HepG2 (cell line): ENCODE results near the gene CA7. TPM values are rescaled to one million over a fixed set of nuclear protein-coding genes. Genes with fewer than 3 reads are reported as not detected.
A peak's percentile ranks its signal among the peaks of the same experiment; 100 is the strongest.

Experiments used
- LCORL ChIP-seq, 2 experiments: fragments of 450-650 bp in 1 of 2; sonication (generic) in 1 of 2; formaldehyde crosslinking in 1 of 2; IDR thresholded peaks; 2 replicates each; pipeline versions ENCODE4 v1.5.0 to v1.6.1; 2017 to 2020; ENCODE audit warnings: antibody characterized with exemption in 1 of 2, missing genetic modification reagents in 1 of 2
- PPARG ChIP-seq: conservative IDR thresholded peaks from 2 replicates; pipeline ENCODE4 v1.6.1; 2016; ENCODE audit warnings: missing biosample characterization, missing genetic modification reagents
- polyA plus RNA-seq, 8 experiments: library from polyadenylated mRNA; depleted of rRNA in 3 of 8; stranded (reverse) in 7 of 8; unstranded in 1 of 8; fragments of >200 nt; fragmentation: Illumina TruSeq in 4 of 8; extraction: Trizol in 4 of 8; gene quantifications; 2 replicates each; pipeline versions ENCODE4 v1.2.1 to v1.2.3, GENCODE V29; 2011 to 2016; ENCODE audit warnings: low read depth in 4 of 8, missing spikeins in 1 of 8, mixed read lengths in 1 of 8; ENCODE audit not compliant: insufficient read depth in 1 of 8
- total RNA-seq, 5 experiments: library from RNA; depleted of rRNA; stranded (reverse); fragments of >200 nt; fragmentation: Illumina TruSeq; extraction: Trizol; gene quantifications; 2 replicates each; pipeline ENCODE4 v1.2.3, GENCODE V29; 2016; ENCODE audit warnings: low read depth in 1 of 5
- TF ChIP-seq, protein P1 (sequence below): IDR thresholded peaks from 2 replicates; pipeline ENCODE4 v1.6.1; 2016; ENCODE audit warnings: low read depth
- TF ChIP-seq, protein P2 (sequence below), 2 experiments: fragments of 450-650 bp in 1 of 2; sonication (generic) in 1 of 2; formaldehyde crosslinking in 1 of 2; IDR thresholded peaks; 2 replicates each; pipeline versions ENCODE4 v1.6.1 to v1.8.0; 2016 to 2022; ENCODE audit warnings: antibody characterized with exemption in 1 of 2, mild to moderate bottlenecking in 1 of 2, missing genetic modification reagents in 1 of 2

Gene CA7
- total and polyA plus RNA-seq, 2 of the 13 experiments (the other 11 are each of a cell fraction or from before 2014, with no cell fraction given) = not detected

DNA sequence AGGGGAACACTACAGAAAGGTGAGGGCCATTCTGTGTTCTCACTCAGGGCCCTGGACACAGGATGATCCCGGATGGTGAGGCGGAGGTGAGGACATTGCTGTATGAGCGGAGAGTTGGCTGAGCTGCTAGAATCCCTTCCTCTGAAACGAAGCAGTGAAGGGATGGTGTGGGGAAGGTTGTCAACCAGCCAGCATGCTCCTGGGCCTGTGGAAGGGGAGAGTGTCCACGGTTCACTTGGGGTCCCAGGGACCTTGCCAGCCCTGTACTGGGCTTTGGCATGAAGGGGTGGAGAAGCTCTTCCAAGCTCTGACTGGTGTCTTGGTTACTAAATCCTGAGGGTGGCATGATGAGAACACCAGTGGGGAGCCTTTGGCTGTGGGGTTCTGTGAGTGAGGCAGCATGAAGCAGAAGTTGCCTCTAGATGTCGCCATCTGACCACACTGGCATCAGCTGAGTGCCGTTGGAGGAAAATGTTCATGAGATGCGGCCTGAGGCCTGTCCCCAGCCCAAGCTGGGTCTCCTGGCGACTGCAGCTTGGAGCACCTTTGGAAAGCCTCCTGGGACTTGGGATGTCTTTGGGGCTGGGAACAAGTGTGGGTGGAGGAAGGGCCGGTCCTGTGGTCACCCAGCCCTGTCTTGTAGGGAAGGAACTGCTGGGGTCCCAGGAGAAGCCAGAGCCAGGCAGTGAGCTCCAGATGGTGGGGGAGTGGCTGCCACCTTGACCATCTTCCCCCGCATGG is 50.9 kb downstream of the CA7 start (continued):
- TF ChIP-seq PPARG (CRISPR knock-in tag) = no peak
- TF ChIP-seq, protein P1, sequence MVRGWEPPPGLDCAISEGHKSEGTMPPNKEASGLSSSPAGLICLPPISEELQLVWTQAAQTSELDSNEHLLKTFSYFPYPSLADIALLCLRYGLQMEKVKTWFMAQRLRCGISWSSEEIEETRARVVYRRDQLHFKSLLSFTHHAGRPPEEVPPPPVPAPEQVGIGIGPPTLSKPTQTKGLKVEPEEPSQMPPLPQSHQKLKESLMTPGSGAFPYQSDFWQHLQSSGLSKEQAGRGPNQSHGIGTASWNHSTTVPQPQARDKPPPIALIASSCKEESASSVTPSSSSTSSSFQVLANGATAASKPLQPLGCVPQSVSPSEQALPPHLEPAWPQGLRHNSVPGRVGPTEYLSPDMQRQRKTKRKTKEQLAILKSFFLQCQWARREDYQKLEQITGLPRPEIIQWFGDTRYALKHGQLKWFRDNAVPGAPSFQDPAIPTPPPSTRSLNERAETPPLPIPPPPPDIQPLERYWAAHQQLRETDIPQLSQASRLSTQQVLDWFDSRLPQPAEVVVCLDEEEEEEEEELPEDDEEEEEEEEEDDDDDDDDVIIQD (CRISPR knock-in tag) = peak; percentile 64; the same call in 1 of the 2 replicates
- TF ChIP-seq, protein P2, sequence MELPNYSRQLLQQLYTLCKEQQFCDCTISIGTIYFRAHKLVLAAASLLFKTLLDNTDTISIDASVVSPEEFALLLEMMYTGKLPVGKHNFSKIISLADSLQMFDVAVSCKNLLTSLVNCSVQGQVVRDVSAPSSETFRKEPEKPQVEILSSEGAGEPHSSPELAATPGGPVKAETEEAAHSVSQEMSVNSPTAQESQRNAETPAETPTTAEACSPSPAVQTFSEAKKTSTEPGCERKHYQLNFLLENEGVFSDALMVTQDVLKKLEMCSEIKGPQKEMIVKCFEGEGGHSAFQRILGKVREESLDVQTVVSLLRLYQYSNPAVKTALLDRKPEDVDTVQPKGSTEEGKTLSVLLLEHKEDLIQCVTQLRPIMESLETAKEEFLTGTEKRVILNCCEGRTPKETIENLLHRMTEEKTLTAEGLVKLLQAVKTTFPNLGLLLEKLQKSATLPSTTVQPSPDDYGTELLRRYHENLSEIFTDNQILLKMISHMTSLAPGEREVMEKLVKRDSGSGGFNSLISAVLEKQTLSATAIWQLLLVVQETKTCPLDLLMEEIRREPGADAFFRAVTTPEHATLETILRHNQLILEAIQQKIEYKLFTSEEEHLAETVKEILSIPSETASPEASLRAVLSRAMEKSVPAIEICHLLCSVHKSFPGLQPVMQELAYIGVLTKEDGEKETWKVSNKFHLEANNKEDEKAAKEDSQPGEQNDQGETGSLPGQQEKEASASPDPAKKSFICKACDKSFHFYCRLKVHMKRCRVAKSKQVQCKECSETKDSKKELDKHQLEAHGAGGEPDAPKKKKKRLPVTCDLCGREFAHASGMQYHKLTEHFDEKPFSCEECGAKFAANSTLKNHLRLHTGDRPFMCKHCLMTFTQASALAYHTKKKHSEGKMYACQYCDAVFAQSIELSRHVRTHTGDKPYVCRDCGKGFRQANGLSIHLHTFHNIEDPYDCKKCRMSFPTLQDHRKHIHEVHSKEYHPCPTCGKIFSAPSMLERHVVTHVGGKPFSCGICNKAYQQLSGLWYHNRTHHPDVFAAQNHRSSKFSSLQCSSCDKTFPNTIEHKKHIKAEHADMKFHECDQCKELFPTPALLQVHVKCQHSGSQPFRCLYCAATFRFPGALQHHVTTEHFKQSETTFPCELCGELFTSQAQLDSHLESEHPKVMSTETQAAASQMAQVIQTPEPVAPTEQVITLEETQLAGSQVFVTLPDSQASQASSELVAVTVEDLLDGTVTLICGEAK (IDR thresholded peaks at IDR 0.05) = no peak
- TF ChIP-seq, protein P2 (CRISPR knock-in tag; IDR thresholded peaks at IDR 0.05) = no peak
- no peak for TF ChIP-seq LCORL (IDR thresholded peaks at IDR 0.05)
- TF ChIP-seq LCORL (CRISPR knock-in tag; IDR thresholded peaks at IDR 0.05) = 0 out of 2 replicates have a peak, but pooled peaks have one; percentile 31
